Measurements from ENCODE around the gene UBE2B.

DNA sequence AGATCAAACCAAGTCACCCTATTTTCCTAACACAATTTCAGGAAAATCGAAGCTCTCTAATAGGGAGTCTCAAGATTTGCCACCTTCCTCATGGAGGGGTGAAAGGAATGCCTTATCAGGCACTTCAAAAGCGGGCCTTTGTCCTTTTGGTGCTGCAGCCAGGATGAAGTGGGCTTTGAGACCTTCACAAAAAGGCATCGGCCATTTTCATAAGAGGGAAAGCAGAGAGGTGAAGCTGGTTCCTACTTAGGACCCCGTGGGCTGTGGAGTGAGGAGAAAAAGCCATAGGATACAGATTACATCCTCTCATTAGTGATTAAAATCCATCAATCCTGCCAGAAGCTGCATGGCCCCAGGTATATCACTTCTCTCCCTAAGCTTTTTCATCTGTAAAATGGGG, 39.5 kb downstream of the UBE2B start:
- TF ChIP-seq, protein P1, sequence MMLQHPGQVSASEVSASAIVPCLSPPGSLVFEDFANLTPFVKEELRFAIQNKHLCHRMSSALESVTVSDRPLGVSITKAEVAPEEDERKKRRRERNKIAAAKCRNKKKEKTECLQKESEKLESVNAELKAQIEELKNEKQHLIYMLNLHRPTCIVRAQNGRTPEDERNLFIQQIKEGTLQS (IDR thresholded peaks at IDR 0.05; ENCODE audit: borderline replicate concordance, extremely low read depth, low read depth, low read length): no peak
- no peak for TF ChIP-seq ELK1 (IDR thresholded peaks at IDR 0.05; ENCODE audit: low read depth, low read length)
- TF ChIP-seq, protein P2, sequence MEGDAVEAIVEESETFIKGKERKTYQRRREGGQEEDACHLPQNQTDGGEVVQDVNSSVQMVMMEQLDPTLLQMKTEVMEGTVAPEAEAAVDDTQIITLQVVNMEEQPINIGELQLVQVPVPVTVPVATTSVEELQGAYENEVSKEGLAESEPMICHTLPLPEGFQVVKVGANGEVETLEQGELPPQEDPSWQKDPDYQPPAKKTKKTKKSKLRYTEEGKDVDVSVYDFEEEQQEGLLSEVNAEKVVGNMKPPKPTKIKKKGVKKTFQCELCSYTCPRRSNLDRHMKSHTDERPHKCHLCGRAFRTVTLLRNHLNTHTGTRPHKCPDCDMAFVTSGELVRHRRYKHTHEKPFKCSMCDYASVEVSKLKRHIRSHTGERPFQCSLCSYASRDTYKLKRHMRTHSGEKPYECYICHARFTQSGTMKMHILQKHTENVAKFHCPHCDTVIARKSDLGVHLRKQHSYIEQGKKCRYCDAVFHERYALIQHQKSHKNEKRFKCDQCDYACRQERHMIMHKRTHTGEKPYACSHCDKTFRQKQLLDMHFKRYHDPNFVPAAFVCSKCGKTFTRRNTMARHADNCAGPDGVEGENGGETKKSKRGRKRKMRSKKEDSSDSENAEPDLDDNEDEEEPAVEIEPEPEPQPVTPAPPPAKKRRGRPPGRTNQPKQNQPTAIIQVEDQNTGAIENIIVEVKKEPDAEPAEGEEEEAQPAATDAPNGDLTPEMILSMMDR (IDR thresholded peaks at IDR 0.05 in 2 of 3, conservative IDR thresholded peaks at IDR 0.05 in 1 of 3; ENCODE audit: control insufficient read depth in 2 of 3, extremely low read depth in 1 of 3, insufficient read depth in 1 of 3, low read depth in 3 of 3, low read length in 3 of 3): no peak
- TF ChIP-seq SMAD5 (IDR thresholded peaks at IDR 0.05; ENCODE audit: low read depth): no peak
- TF ChIP-seq CHD4 (IDR thresholded peaks at IDR 0.05): no peak
- no peak for TF ChIP-seq SP1 (IDR thresholded peaks at IDR 0.05; ENCODE audit: low read depth, low read length)
- TF ChIP-seq GABPA (IDR thresholded peaks at IDR 0.05; ENCODE audit: low read depth): no peak
- no peak for TF ChIP-seq RAD21 (IDR thresholded peaks at IDR 0.05; ENCODE audit: insufficient read depth, low read depth, low read length)

All from GM12878 (cell line).